H1 (cell line): ENCODE results near the gene GLO1. TPM values are rescaled to one million over a fixed set of nuclear protein-coding genes. Genes with fewer than 3 reads are reported as not detected.

Experiments
- CTCF ChIA-PET: fragments of 300-600 bp; sonication (Branson Sonifier 250); formaldehyde crosslinking; loops from one replicate; lab custom pipeline; 2021; ENCODE audit not compliant: partially characterized antibody; lab: Charles Lee
- POLR2A ChIA-PET: fragments of 300-600 bp; sonication (Branson Sonifier 250); formaldehyde crosslinking; loops from one replicate; lab custom pipeline; 2021; ENCODE audit warnings: inconsistent platforms; ENCODE audit not compliant: partially characterized antibody; lab: Charles Lee
- DNase-seq, 2 experiments: peaks; one replicate each; pipeline versions ENCODE4 v3.0.0 to v3.0.0-alpha.2; 2010 to 2022; ENCODE audit warnings: low spot score in 2 of 2, low read depth in 1 of 2, mixed read lengths in 1 of 2
- FAIRE-seq: peaks from 2 replicates; lab custom pipeline; 2011; peaks lifted over from hg19 to GRCh38; lab: Jason Lieb, UNC
- H2AFZ ChIP-seq: 2 replicates; pipeline ENCODE4 v1.8.1; 2012; ENCODE audit warnings: low read length, inconsistent platforms
- H2AK5ac ChIP-seq: 2 replicates; pipeline ENCODE4 v1.6.1; 2013; ENCODE audit warnings: low read depth, low read length
- H2BK120ac ChIP-seq: replicated peaks from 2 replicates; pipeline ENCODE3; 2013; ENCODE audit warnings: low read depth, low read length, inconsistent platforms
- H2BK12ac ChIP-seq: 2 replicates; pipeline ENCODE4 v1.6.1; 2013; ENCODE audit warnings: low read depth, low read length
- H2BK15ac ChIP-seq: 2 replicates; pipeline ENCODE4 v1.6.1; 2013; ENCODE audit warnings: low read length
- H2BK20ac ChIP-seq: 2 replicates; pipeline ENCODE4 v1.6.1; 2013; ENCODE audit warnings: low read length
- H2BK5ac ChIP-seq: 2 replicates; pipeline ENCODE4 v1.6.1; 2013; ENCODE audit warnings: low read depth, low read length
- H3K14ac ChIP-seq: 2 replicates; pipeline ENCODE4 v1.6.1; 2013; ENCODE audit warnings: inconsistent platforms; ENCODE audit not compliant: insufficient read length
- H3K18ac ChIP-seq: 2 replicates; pipeline ENCODE4 v1.6.1; 2013; ENCODE audit warnings: low read length; ENCODE audit errors: extremely low read depth
- H3K23ac ChIP-seq: 2 replicates; pipeline ENCODE4 v1.6.1; 2013; ENCODE audit warnings: inconsistent platforms; ENCODE audit not compliant: insufficient read length
- H3K23me2 ChIP-seq: 2 replicates; pipeline ENCODE4 v1.6.1; 2013; ENCODE audit warnings: low read depth, low read length
- H3K27ac ChIP-seq: 2 replicates; pipeline ENCODE4 v1.6.1; 2011; ENCODE audit warnings: low read depth, low read length, inconsistent platforms
- H3K27me3 ChIP-seq, 4 experiments: replicated peaks in 1 of 4; 1 replicate in 1 of 4; 2 replicates in 3 of 4; pipeline versions ENCODE4 v1.6.1 to v1.8.1; 2011 to 2013; ENCODE audit warnings: low read length in 3 of 4, mild to moderate bottlenecking in 3 of 4, inconsistent platforms in 2 of 4, mixed read lengths in 2 of 4, moderate library complexity in 1 of 4; ENCODE audit not compliant: control insufficient read depth in 3 of 4, insufficient read depth in 3 of 4; ENCODE audit errors: extremely low read depth in 1 of 4
- H3K36me3 ChIP-seq, 4 experiments: 2 replicates each; pipeline versions ENCODE4 v1.6.1 to v1.8.1; 2011 to 2013; ENCODE audit warnings: mild to moderate bottlenecking in 4 of 4, low read length in 3 of 4, moderate library complexity in 2 of 4, control low read depth in 1 of 4, inconsistent platforms in 1 of 4; ENCODE audit not compliant: insufficient read depth in 4 of 4, control insufficient read depth in 2 of 4
- H3K4ac ChIP-seq: replicated peaks from 2 replicates; pipeline ENCODE3; 2013; ENCODE audit warnings: low read length, low read depth, mixed read lengths, inconsistent platforms; ENCODE audit not compliant: insufficient read length
- H3K4me1 ChIP-seq, 4 experiments: replicated peaks in 1 of 4; 1 replicate in 1 of 4; 2 replicates in 3 of 4; pipeline versions ENCODE4 v1.6.1 to v1.8.1; 2011 to 2013; ENCODE audit warnings: low read length in 3 of 4, inconsistent platforms in 2 of 4, mixed read lengths in 1 of 4; ENCODE audit not compliant: insufficient read depth in 4 of 4, control insufficient read depth in 3 of 4
- H3K4me2 ChIP-seq, 2 experiments: 2 replicates each; pipeline versions ENCODE4 v1.6.1 to v1.8.1; 2011 to 2013; ENCODE audit warnings: low read depth in 2 of 2, low read length in 2 of 2, control low read depth in 1 of 2, inconsistent platforms in 1 of 2, mild to moderate bottlenecking in 1 of 2; ENCODE audit not compliant: insufficient read depth in 1 of 2
- H3K4me3 ChIP-seq, 4 experiments: fragments of 200-600, 300-600 bp in 1 of 4; sonication (generic), shearing (Covaris generic), sonication (Bioruptor Twin) in 1 of 4; 2 replicates each; pipeline versions ENCODE4 v1.5.1 to v1.8.1; 2011 to 2016; ENCODE audit warnings: low read length in 4 of 4, low read depth in 3 of 4, control low read depth in 2 of 4, inconsistent platforms in 2 of 4, mild to moderate bottlenecking in 2 of 4, mixed read lengths in 1 of 4, moderate library complexity in 1 of 4; ENCODE audit not compliant: insufficient read depth in 2 of 4; ENCODE audit errors: extremely low read depth in 1 of 4
- H3K56ac ChIP-seq: replicated peaks from 2 replicates; pipeline ENCODE3; 2013; ENCODE audit warnings: low read depth, mild to moderate bottlenecking, mixed read lengths, low read length, inconsistent platforms; ENCODE audit not compliant: insufficient read length
- H3K79me1 ChIP-seq: 2 replicates; pipeline ENCODE4 v1.6.1; 2013; ENCODE audit warnings: low read depth, low read length, control low read depth
- H3K79me2 ChIP-seq, 2 experiments: 2 replicates each; pipeline versions ENCODE4 v1.6.1 to v1.8.1; 2012 to 2013; ENCODE audit warnings: low read length in 2 of 2, mild to moderate bottlenecking in 2 of 2, inconsistent platforms in 1 of 2; ENCODE audit not compliant: insufficient read depth in 2 of 2, control insufficient read depth in 1 of 2
- H3K9ac ChIP-seq, 4 experiments: replicated peaks in 1 of 4; 1 replicate in 1 of 4; 2 replicates in 3 of 4; pipeline versions ENCODE4 v1.6.1 to v1.8.1; 2011 to 2013; ENCODE audit warnings: low read depth in 3 of 4, low read length in 3 of 4, control low read depth in 2 of 4, mild to moderate bottlenecking in 2 of 4, moderate library complexity in 2 of 4, inconsistent platforms in 1 of 4; ENCODE audit errors: extremely low read depth in 1 of 4
- H3K9me3 ChIP-seq, 2 experiments: 2 replicates each; pipeline versions ENCODE4 v1.6.1 to v1.8.1; 2012 to 2013; ENCODE audit warnings: mild to moderate bottlenecking in 2 of 2, moderate library complexity in 2 of 2, control low read depth in 1 of 2, inconsistent platforms in 1 of 2, low read depth in 1 of 2, low read length in 1 of 2, mixed read lengths in 1 of 2; ENCODE audit not compliant: insufficient read depth in 2 of 2
- H4K20me1 ChIP-seq, 2 experiments: replicated peaks in 1 of 2; 2 replicates each; pipeline versions ENCODE3 to v1.8.1; 2011 to 2013; ENCODE audit warnings: inconsistent platforms in 2 of 2, low read length in 2 of 2, mild to moderate bottlenecking in 1 of 2; ENCODE audit not compliant: insufficient read depth in 2 of 2, control insufficient read depth in 1 of 2
- H4K5ac ChIP-seq: 2 replicates; pipeline ENCODE4 v1.6.1; 2013; ENCODE audit warnings: low read length, low read depth, mixed read lengths, inconsistent platforms; ENCODE audit not compliant: insufficient read length
- H4K8ac ChIP-seq: 2 replicates; pipeline ENCODE4 v1.8.0; 2013; ENCODE audit warnings: mild to moderate bottlenecking, moderate library complexity, low read length, inconsistent platforms; ENCODE audit not compliant: insufficient read depth; ENCODE audit errors: extremely low read depth
- H4K91ac ChIP-seq: replicated peaks from 2 replicates; pipeline ENCODE3; 2013; ENCODE audit warnings: low read length, mixed read lengths, inconsistent platforms; ENCODE audit not compliant: insufficient read length
- ASH2L ChIP-seq: fragments of 200-600, 300-600 bp; sonication (generic); IDR thresholded peaks from one replicate; pipeline ENCODE4 v1.7.1; 2017; ENCODE audit warnings: low read length
- BRCA1 ChIP-seq: IDR thresholded peaks from 2 replicates; pipeline ENCODE4 v1.6.1; 2012; ENCODE audit warnings: low read depth, low read length, improper control_type of control experiment
- CBX8 ChIP-seq: fragments of 300-800, 300-1000 bp; sonication (generic); IDR thresholded peaks from 2 replicates; pipeline ENCODE4 v1.7.1; 2016; ENCODE audit warnings: low read depth, low read length, borderline replicate concordance
- CEBPB ChIP-seq: IDR thresholded peaks from 2 replicates; pipeline ENCODE4 v1.6.1; 2012; ENCODE audit warnings: low read depth, low read length
- CREB1 ChIP-seq: IDR thresholded peaks from 2 replicates; pipeline ENCODE4 v1.6.1; 2012; ENCODE audit warnings: inconsistent platforms
- EGR1 ChIP-seq: IDR thresholded peaks from 2 replicates; pipeline ENCODE4 v1.6.1; 2011; ENCODE audit warnings: low read depth, low read length, borderline replicate concordance
- GABPA ChIP-seq: IDR thresholded peaks from 2 replicates; pipeline ENCODE4 v1.6.1; 2011; ENCODE audit warnings: mild to moderate bottlenecking, low read length, moderate library complexity, borderline replicate concordance; ENCODE audit not compliant: insufficient read depth
- JUND ChIP-seq: IDR thresholded peaks from 2 replicates; pipeline ENCODE4 v1.6.1; 2011; ENCODE audit warnings: mild to moderate bottlenecking, improper control_type of control experiment, low read length
- KDM1A ChIP-seq: fragments of 200-600, 300-600 bp; sonication (generic); IDR thresholded peaks from 2 replicates; pipeline ENCODE4 v1.7.1; 2016; ENCODE audit warnings: mild to moderate bottlenecking, low read length, borderline replicate concordance
- RFX5 ChIP-seq: IDR thresholded peaks from 2 replicates; pipeline ENCODE4 v1.6.1; 2011; ENCODE audit warnings: low read depth, low read length, improper control_type of control experiment, borderline replicate concordance
- SIN3A ChIP-seq, 2 experiments: IDR thresholded peaks in 1 of 2; conservative IDR thresholded peaks in 1 of 2; 2 replicates each; pipeline ENCODE4 v1.6.1; 2011 to 2012; ENCODE audit warnings: low read length in 2 of 2, improper control_type of control experiment in 1 of 2, low read depth in 1 of 2, mild to moderate bottlenecking in 1 of 2
- SIX5 ChIP-seq: IDR thresholded peaks from 2 replicates; pipeline ENCODE4 v1.6.1; 2011; ENCODE audit warnings: mild to moderate bottlenecking, low read depth, low read length
- SP4 ChIP-seq: IDR thresholded peaks from 2 replicates; pipeline ENCODE4 v1.6.1; 2012; ENCODE audit warnings: low read length, inconsistent platforms
- TBP ChIP-seq: IDR thresholded peaks from 2 replicates; pipeline ENCODE4 v1.6.1; 2011; ENCODE audit warnings: low read depth, low read length, improper control_type of control experiment
- YY1 ChIP-seq: IDR thresholded peaks from 2 replicates; pipeline ENCODE4 v1.6.1; 2011; ENCODE audit warnings: low read depth, mild to moderate bottlenecking, low read length
- WGBS, 2 experiments: shearing (Covaris generic) in 1 of 2; methylation state at CpG; one replicate each; pipeline versions ENCODE4 v1.1.6 to v1.1.7; 2013 to 2015; ENCODE audit warnings: low lambda C conversion rate in 2 of 2, mixed read lengths in 2 of 2, inconsistent platforms in 1 of 2, low coverage in 1 of 2, missing lambda C conversion rate in 1 of 2; ENCODE audit not compliant: insufficient replicate concordance in 2 of 2, insufficient coverage in 1 of 2, insufficient read length in 1 of 2; ENCODE audit errors: extremely low coverage in 1 of 2, missing lambda C conversion rate in 1 of 2; 5-methylcytosine and 5-hydroxymethylcytosine counted together
- polyA plus RNA-seq, 7 experiments: library from polyadenylated mRNA; depleted of rRNA in 3 of 7; stranded (reverse) in 5 of 7; unstranded in 2 of 7; fragments of >200 nt in 5 of 7; fragments of 200-250 nt in 2 of 7; gene quantifications; 1 replicate in 5 of 7; 2 replicates in 1 of 7; 4 replicates in 1 of 7; pipeline versions ENCODE4 v1.2.1 to v1.2.3, GENCODE V29; 2011 to 2013; ENCODE audit warnings: missing spikeins in 2 of 7, mixed read lengths in 2 of 7
- total RNA-seq: library from RNA; stranded (reverse); fragmentation: NEBNext Ultra II Directional; extraction: Animal tissue kit (Norgen Biotek cat#: 25700); gene quantifications from 2 replicates; pipeline ENCODE4 v1.2.1, GENCODE V29; 2021

Gene GLO1
- total and polyA plus RNA-seq, 2 of the 8 experiments (the other 6 are each of a cell fraction or from before 2014, with no cell fraction given): 104 to 170 TPM

- Histone ChIP-seq H3K36me3 (no peaks in the 10 kb centered on the region), H3K18ac (no peak overlapping the region), H3K4me2 (no peak overlapping the region), H3K79me2 (no peaks in the 10 kb centered on the region), H2AFZ (no peak overlapping the region), H2BK12ac (no peak overlapping the region), H2BK20ac (no peak overlapping the region), H3K4me3 (no peak overlapping the region), H3K4ac (no peak overlapping the region), H3K23me2 (no peaks in the 10 kb centered on the region), H3K79me1 (no peaks in the 10 kb centered on the region), H3K9ac (no peak overlapping the region), H3K27me3 (no peaks in the 10 kb centered on the region), H2BK15ac (no peak overlapping the region), H4K91ac (no peak overlapping the region), H2BK5ac (no peak overlapping the region), H2BK120ac (no peak overlapping the region), H3K4me1 (no peaks in the 10 kb centered on the region), H3K56ac (no peak overlapping the region), H4K5ac (no peak overlapping the region), H3K14ac (no peak overlapping the region), H3K27ac (no peak overlapping the region), H2AK5ac (no peak overlapping the region), H3K23ac (no peak overlapping the region), H3K9me3 (no peaks in the 10 kb centered on the region)
- DNase-seq: no peak
- 100% methylated on average over 1 of the region's 1 CpG; no CpG with 5 or more reads in 1 of the 2 experiments for WGBS, 2 experiments
- ChIA-PET POLR2A (no interaction called here), CTCF (no interaction called here)
- no peak for FAIRE-seq
- no peak for TF ChIP-seq CREB1
- no peak for TF ChIP-seq GABPA
- TF ChIP-seq KDM1A: no peak
- no peak for TF ChIP-seq CBX8
- TF ChIP-seq SIX5: no peak
- no peak for TF ChIP-seq SP4
- no peak for TF ChIP-seq EGR1
- TF ChIP-seq ASH2L: no peak
- no peak for TF ChIP-seq RFX5
- TF ChIP-seq SIN3A (conservative IDR thresholded peaks at IDR 0.05 in 1 of 2, IDR thresholded peaks at IDR 0.05 in 1 of 2; ENCODE audit: low read depth in 1 of 2, low read length in 2 of 2): no peak
- no peak for TF ChIP-seq JUND
- no peak for TF ChIP-seq CEBPB
- TF ChIP-seq TBP: no peak
- TF ChIP-seq BRCA1: no peak
- TF ChIP-seq YY1: no peak
- TF ChIP-seq, all 59 proteins: peak for 0
- Histone ChIP-seq H4K8ac (no peak overlapping the region), H4K20me1 (no peaks in the 10 kb centered on the region)
Measured at GRCh38 chr6:38749473-38749872, 46.5 kb upstream of the GLO1 start.
